Ovary (tissue), 3 donors: ENCODE results near the gene WSB1.

ENCODE experiments used
- CTCF ChIP-seq, 3 donors: fragments of 450-650 bp in 2 of 3; fragments of 200-600 bp in 1 of 3; IDR thresholded peaks; one replicate each; pipeline versions ENCODE4 v1.5.1 to v1.8.0; 2016 to 2022; ENCODE audit warnings: antibody characterized with exemption in 3 of 3, mild to moderate bottlenecking in 1 of 3
- EP300 ChIP-seq: sonication (generic); formaldehyde crosslinking; IDR thresholded peaks from one replicate; pipeline ENCODE4 v1.6.1; 2017; ENCODE audit warnings: antibody characterized with exemption
- donor health status: DM: no; HTN: no; CAD: no.

GRCh38 chr17:27246537-27246936 is 47.4 kb upstream of the WSB1 start:
- TF ChIP-seq CTCF (IDR thresholded peaks at IDR 0.05) (no peak), EP300 (no peak)
